ENCODE data around the gene B3GLCT. TPM values are rescaled to one million over a fixed set of nuclear protein-coding genes. Genes with fewer than 3 reads are reported as not detected.

The B3GLCT gene
- total and polyA plus RNA-seq, 7 donors: 1.1 to 5.5 (median 2.8) TPM

DNA sequence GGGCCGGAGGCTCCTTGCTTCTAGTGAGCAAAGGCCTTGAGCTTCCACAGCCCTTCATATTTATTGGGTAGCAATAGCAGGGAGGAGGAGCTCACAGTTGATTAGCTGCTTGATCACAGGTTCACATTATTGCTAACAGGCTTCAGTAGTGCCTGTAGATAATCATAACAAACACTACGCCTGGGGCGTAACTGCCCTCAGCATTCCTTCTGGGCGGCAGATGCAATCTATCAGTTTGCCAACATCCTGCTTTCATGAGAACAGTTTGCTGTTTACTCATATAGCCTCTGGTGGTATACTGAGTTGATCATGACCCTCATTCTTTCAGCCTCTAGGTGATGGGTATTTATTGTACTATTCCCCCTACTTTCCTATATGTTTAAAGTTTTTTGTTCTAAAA lies 149.4 kb downstream of the B3GLCT start:
- TF ChIP-seq CTCF (IDR thresholded peaks at IDR 0.05): no peak
- ATAC-seq: no peak

GRCh38 chr13:31350560-31350959 lies 150.8 kb downstream of the B3GLCT start:
- 64 to 75% (median 72%) methylated on average over 5 of the region's 5 CpGs for WGBS, 3 donors
- Histone ChIP-seq H3K4me3 (no peak overlapping the region), H3K9me3 (no peaks in the 10 kb centered on the region), H3K27me3 (ENCODE audit: insufficient read depth in 3 of 3, low read length in 2 of 3) (peaks cover 0 to 8% (median 2%) of the 10 kb centered on the region in 3 donors), H3K4me1 (no peaks in the 10 kb centered on the region), H3K36me3 (ENCODE audit: insufficient read depth in 1 of 2, low read depth in 1 of 2) (no peaks in the 10 kb centered on the region), H3K27ac (no peak overlapping the region)
- no peak for TF ChIP-seq CTCF (IDR thresholded peaks at IDR 0.05)
- ATAC-seq (no peak), DNase-seq (no peak)
- intact Hi-C loops (cut with DNase I): no loop called here

More for the DNA sequence above, 149.4 kb downstream of the B3GLCT start:
- Histone ChIP-seq H3K27me3 (ENCODE audit: insufficient read depth in 3 of 3, low read length in 2 of 3) (peaks cover 0 to 8% (median 0%) of the 10 kb centered on the region in 3 donors), H3K9me3 (no peaks in the 10 kb centered on the region), H3K27ac (no peak overlapping the region), H3K36me3 (ENCODE audit: insufficient read depth in 1 of 2, low read depth in 1 of 2) (no peaks in the 10 kb centered on the region), H3K4me3 (no peak overlapping the region), H3K4me1 (no peaks in the 10 kb centered on the region)
- 82 to 89% (median 85%) methylated on average over 4 of the region's 4 CpGs for WGBS, 3 donors
- DNase-seq: no peak
- intact Hi-C loops (cut with DNase I): no loop called here

GRCh38 chr13:31351376-31351775 lies 151.6 kb downstream of the B3GLCT start:
- DNase-seq (no peak), ATAC-seq (no peak)
- TF ChIP-seq CTCF (IDR thresholded peaks at IDR 0.05): no peak
- Histone ChIP-seq H3K4me3 (no peak overlapping the region), H3K9me3 (no peaks in the 10 kb centered on the region), H3K27ac (no peak overlapping the region), H3K36me3 (ENCODE audit: insufficient read depth in 1 of 2, low read depth in 1 of 2) (no peaks in the 10 kb centered on the region), H3K27me3 (ENCODE audit: insufficient read depth in 3 of 3, low read length in 2 of 3) (peaks cover 0 to 8% (median 2%) of the 10 kb centered on the region in 3 donors), H3K4me1 (no peaks in the 10 kb centered on the region)
- 74 to 93% (median 83%) methylated on average over 2 of the region's 2 CpGs for WGBS, 3 donors
- intact Hi-C loops (cut with DNase I): no loop called here

DNA sequence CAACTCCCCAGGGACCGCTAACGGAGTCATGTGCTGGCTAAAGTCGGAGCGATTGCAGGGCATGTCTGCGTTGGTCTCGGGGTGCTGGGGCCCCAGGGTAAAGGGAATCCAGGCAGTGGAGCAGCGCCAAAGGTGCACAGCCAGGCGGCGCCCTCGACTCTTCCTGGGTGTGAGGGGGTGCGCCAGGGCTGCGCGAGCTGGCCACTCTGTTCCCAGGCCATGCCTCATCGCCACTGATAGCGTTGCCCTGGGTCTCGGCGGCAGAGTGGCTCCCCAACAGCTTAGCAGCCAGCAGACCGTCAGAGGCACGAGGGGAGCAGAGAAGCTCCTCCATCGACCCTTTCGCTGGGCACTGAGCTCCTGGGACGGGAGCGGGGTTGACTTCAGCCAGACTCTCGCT lies 152.7 kb downstream of the B3GLCT start:
- Histone ChIP-seq H3K27ac (no peak overlapping the region), H3K9me3 (no peaks in the 10 kb centered on the region), H3K4me3 (no peak overlapping the region), H3K36me3 (ENCODE audit: insufficient read depth in 1 of 2, low read depth in 1 of 2) (no peaks in the 10 kb centered on the region), H3K4me1 (no peaks in the 10 kb centered on the region), H3K27me3 (ENCODE audit: insufficient read depth in 3 of 3, low read length in 2 of 3) (peaks cover 0 to 8% (median 2%) of the 10 kb centered on the region in 3 donors)
- ATAC-seq (no peak), DNase-seq (no peak)
- WGBS, 3 donors: 21 to 29% (median 21%) methylated on average over 23 to 24 of the region's 24 CpGs
- intact Hi-C loops (cut with DNase I): no loop called here
- no peak for TF ChIP-seq CTCF (IDR thresholded peaks at IDR 0.05)

DNA sequence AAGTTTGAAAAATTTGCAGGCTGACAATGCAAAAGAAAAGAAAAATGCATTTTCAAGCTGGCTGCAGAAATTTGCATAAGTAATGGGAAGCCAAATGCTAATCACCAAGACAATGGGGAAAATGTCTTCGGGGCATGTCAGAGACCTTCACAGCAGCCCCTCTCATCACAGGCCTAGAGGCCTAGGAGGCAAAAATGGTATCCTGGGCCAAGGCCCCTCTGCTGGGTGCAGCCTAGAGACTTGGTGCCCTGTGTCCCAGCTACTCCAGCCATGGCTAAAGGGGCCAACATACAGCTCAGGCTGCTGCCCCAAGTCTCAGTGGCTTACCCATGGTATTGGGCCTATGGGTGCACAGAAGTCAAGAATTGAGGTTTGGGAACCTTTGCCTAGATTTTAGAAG lies 155.2 kb downstream of the B3GLCT start:
- intact Hi-C loops (cut with DNase I): no loop called here
- H3K4me1 ChIP-seq: no peaks in the 10 kb centered on the region
- DNase-seq (no peak), ATAC-seq (no peak)
- no peaks in the 10 kb centered on the region for H3K9me3 ChIP-seq
- peaks cover 0 to 8% (median 2%) of the 10 kb centered on the region in 3 donors for H3K27me3 ChIP-seq (ENCODE audit: insufficient read depth in 3 of 3, low read length in 2 of 3)
- TF ChIP-seq CTCF (IDR thresholded peaks at IDR 0.05): no peak
- 88 to 98% (median 93%) methylated on average over 1 of the region's 1 CpG for WGBS, 3 donors
- H3K27ac ChIP-seq: no peak overlapping the region
- no peak overlapping the region for H3K4me3 ChIP-seq
- H3K36me3 ChIP-seq (ENCODE audit: insufficient read depth in 1 of 2, low read depth in 1 of 2): no peaks in the 10 kb centered on the region
